Lower leg skin (tissue), 4 donors: ENCODE data around the gene SLCO2B1. TPM values are rescaled to one million over a fixed set of nuclear protein-coding genes. Genes with fewer than 3 reads are reported as not detected.

ENCODE experiments used
- DNase-seq, 2 donors: peaks; one replicate each; pipeline ENCODE4 v3.0.0-alpha.2; 2019; ENCODE audit warnings: low spot score in 2 of 2
- H3K4me3 ChIP-seq: fragments of 200-600 bp; sonication (generic); 2 replicates; pipeline ENCODE4 v1.5.1; 2017; ENCODE audit warnings: mild to moderate bottlenecking, low read depth; ENCODE audit not compliant: poor library complexity, severe bottlenecking
- CTCF ChIP-seq, 3 donors: fragments of 450-650 bp; IDR thresholded peaks; one replicate each; pipeline ENCODE4 v1.5.1; 2016; ENCODE audit warnings: antibody characterized with exemption in 3 of 3, mild to moderate bottlenecking in 3 of 3, moderate library complexity in 2 of 3
- POLR2A ChIP-seq, 2 donors: fragments of 450-650 bp; IDR thresholded peaks; one replicate each; pipeline ENCODE4 v1.6.1; 2016 to 2017; ENCODE audit warnings: antibody characterized with exemption in 2 of 2, mild to moderate bottlenecking in 1 of 2, moderate library complexity in 1 of 2
- WGBS, 2 donors: methylation state at CpG; one replicate each; pipeline ENCODE4 v1.1.5; 2018; 5-methylcytosine and 5-hydroxymethylcytosine counted together
- intact Hi-C: fragments of 100-400 bp; cut with DNase I; formaldehyde crosslinking; loops from one replicate; pipeline ENCODE4 v1.15.0; 2023; ENCODE audit warnings: low total_unique reads
- total RNA-seq, 4 donors: library from RNA; depleted of rRNA; stranded (reverse); fragments of >200 nt; gene quantifications; one replicate each; pipeline ENCODE4 v1.1.0, GENCODE V29; 2016

The SLCO2B1 gene
- total RNA-seq, 4 donors from 2014 or later: 5.0 to 20.9 (median 12.5) TPM

GRCh38 chr11:75239531-75240290 lies 88.8 kb downstream of the SLCO2B1 start:
- TF ChIP-seq POLR2A (IDR thresholded peaks at IDR 0.05) (no peak), CTCF (IDR thresholded peaks at IDR 0.05) (no peak)
- peak in 1 of 2 donors; percentile 74 for DNase-seq
- intact Hi-C loops: loop anchor here (10.0 kb wide), 1 partner anchor 215 kb away; no protein-coding TSS in a partner anchor
- 53 to 58% methylated on average over 10 of the region's 10 CpGs for WGBS, 2 donors
- no peak overlapping the region for H3K4me3 ChIP-seq

GRCh38 chr11:75240311-75241035 lies 89.6 kb downstream of the SLCO2B1 start, which contains the start of gene TPBGL:
Gene TPBGL (plus strand): TSS chr11:75240774. CDS start chr11:75241050, 276 bp downstream.
- TF ChIP-seq CTCF (IDR thresholded peaks at IDR 0.05) (no peak), POLR2A (IDR thresholded peaks at IDR 0.05) (no peak)
- DNase-seq: peak in 1 of 2 donors; percentile 80
- no peak within 1 kb of the TSS for H3K4me3 ChIP-seq
- 1 to 5% methylated on average over 28 to 51 of the region's 58 CpGs for WGBS, 2 donors
- intact Hi-C loops: loop anchor here (10.0 kb wide), 1 partner anchor 216 kb away; no protein-coding TSS in a partner anchor

GRCh38 chr11:75241036-75241905 lies 90.4 kb downstream of the SLCO2B1 start:
- DNase-seq: peak; percentile 63 to 94
- WGBS, 2 donors: 1% methylated on average over 27 to 54 of the region's 140 CpGs
- intact Hi-C loops: loop anchor here (10.0 kb wide), 1 partner anchor 216 kb away; no protein-coding TSS in a partner anchor
- TF ChIP-seq POLR2A (IDR thresholded peaks at IDR 0.05): no peak
- no peak for TF ChIP-seq CTCF (IDR thresholded peaks at IDR 0.05)
- no peak overlapping the region for H3K4me3 ChIP-seq

DNA sequence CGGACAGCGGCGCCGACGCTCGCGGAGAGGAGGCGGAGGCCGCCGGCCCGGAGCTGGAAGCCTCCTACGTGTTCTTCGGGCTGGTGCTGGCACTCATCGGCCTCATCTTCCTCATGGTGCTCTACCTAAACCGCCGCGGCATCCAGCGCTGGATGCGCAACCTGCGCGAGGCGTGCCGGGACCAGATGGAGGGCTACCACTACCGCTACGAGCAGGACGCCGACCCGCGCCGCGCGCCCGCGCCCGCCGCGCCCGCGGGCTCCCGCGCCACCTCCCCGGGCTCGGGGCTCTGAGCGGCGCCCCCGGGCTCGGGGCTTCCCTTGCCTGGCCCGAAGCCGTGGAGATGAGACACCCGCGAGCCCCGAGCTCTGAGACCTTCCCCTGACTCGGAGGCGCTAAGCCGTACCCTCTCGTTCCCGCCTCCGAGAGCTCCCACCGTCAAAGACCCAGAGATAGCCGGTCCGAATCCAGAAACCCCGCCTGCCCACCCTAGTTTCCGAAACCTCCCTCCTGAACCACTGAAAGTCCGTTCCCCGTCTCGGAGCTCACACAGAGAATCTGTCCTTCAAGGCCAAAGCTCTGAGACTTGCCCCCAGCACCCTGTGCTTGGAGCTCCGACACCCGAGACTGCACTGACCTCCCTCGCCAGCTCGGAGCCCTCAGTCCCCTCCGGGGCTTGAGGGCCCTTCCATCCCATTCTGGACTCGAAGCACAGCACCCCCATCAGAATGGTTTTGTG lies 91.2 kb downstream of the SLCO2B1 start:
- no peak overlapping the region for H3K4me3 ChIP-seq
- TF ChIP-seq POLR2A (IDR thresholded peaks at IDR 0.05) (no peak), CTCF (IDR thresholded peaks at IDR 0.05) (no peak)
- intact Hi-C loops: loop anchor here (10.0 kb wide), 1 partner anchor 217 kb away; no protein-coding TSS in a partner anchor
- peak in 1 of 2 donors; percentile 82 for DNase-seq
- 12 to 22% methylated on average over 26 to 66 of the region's 72 CpGs for WGBS, 2 donors
